ENCODE results near the gene DENND1A.

DNA sequence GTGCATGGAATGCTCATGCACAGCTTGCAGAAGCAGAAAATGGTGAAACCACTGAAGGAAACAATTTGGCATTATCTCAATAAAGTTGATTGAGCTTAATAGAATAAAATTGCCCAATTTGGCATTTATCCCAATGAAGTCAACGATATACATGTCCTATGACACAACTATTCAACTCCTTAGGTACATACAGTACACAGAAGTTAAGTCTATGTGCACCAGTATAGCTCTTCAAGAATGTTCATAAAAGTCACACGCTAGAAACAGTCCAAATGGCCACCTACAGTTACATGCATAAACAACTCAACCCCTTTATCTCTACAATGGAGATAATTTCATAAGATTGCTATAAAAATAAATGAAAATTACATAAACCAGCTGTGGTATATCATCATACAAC is 184.5 kb downstream of the DENND1A start:
- TF ChIP-seq, protein P1, sequence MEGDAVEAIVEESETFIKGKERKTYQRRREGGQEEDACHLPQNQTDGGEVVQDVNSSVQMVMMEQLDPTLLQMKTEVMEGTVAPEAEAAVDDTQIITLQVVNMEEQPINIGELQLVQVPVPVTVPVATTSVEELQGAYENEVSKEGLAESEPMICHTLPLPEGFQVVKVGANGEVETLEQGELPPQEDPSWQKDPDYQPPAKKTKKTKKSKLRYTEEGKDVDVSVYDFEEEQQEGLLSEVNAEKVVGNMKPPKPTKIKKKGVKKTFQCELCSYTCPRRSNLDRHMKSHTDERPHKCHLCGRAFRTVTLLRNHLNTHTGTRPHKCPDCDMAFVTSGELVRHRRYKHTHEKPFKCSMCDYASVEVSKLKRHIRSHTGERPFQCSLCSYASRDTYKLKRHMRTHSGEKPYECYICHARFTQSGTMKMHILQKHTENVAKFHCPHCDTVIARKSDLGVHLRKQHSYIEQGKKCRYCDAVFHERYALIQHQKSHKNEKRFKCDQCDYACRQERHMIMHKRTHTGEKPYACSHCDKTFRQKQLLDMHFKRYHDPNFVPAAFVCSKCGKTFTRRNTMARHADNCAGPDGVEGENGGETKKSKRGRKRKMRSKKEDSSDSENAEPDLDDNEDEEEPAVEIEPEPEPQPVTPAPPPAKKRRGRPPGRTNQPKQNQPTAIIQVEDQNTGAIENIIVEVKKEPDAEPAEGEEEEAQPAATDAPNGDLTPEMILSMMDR (IDR thresholded peaks at IDR 0.05), result no peak
- no peak for TF ChIP-seq EP300 (IDR thresholded peaks at IDR 0.05)
